Body of pancreas (tissue), 4 donors: Measurements from ENCODE around the gene GAS1.

Source experiments
- POLR2A ChIP-seq, 3 donors: fragments of 450-650 bp; IDR thresholded peaks; one replicate each; pipeline ENCODE4 v1.6.1; 2016; ENCODE audit warnings: antibody characterized with exemption in 3 of 3, mild to moderate bottlenecking in 2 of 3
- TF ChIP-seq, protein P1 (sequence below), 7 experiments: fragments of 450-650 bp in 4 of 7; fragments of 200-600 bp in 3 of 7; sonication (generic) in 3 of 7; IDR thresholded peaks; one replicate each; pipeline ENCODE4 v1.5.1; 2016 to 2019; ENCODE audit warnings: antibody characterized with exemption in 7 of 7

DNA sequence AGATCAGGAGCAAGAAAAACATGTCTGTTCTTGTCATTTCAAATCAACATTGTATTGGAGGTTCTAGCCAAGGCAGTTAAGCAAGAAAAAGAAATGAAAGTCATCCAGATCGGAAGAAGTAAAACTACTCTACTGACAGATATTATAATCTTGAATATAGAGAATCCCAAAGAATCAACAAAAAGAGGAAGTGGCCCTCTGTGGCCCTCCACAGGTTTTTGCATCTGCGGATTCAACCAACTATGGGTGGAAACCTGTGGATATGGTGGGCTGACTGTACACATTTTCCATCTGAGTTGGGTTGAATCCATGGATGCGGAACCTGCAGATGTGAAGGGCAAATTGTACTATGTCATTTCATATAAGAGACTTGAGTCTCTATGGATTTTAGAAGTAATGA, 35.1 kb downstream of the GAS1 start:
- TF ChIP-seq, protein P1, sequence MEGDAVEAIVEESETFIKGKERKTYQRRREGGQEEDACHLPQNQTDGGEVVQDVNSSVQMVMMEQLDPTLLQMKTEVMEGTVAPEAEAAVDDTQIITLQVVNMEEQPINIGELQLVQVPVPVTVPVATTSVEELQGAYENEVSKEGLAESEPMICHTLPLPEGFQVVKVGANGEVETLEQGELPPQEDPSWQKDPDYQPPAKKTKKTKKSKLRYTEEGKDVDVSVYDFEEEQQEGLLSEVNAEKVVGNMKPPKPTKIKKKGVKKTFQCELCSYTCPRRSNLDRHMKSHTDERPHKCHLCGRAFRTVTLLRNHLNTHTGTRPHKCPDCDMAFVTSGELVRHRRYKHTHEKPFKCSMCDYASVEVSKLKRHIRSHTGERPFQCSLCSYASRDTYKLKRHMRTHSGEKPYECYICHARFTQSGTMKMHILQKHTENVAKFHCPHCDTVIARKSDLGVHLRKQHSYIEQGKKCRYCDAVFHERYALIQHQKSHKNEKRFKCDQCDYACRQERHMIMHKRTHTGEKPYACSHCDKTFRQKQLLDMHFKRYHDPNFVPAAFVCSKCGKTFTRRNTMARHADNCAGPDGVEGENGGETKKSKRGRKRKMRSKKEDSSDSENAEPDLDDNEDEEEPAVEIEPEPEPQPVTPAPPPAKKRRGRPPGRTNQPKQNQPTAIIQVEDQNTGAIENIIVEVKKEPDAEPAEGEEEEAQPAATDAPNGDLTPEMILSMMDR (IDR thresholded peaks at IDR 0.05): no peak
- no peak for TF ChIP-seq POLR2A (IDR thresholded peaks at IDR 0.05)
